NK-92 (cell line): ENCODE data around the gene KRT36.

Experiments used
- DNase-seq: peaks from one replicate; lab custom pipeline; 2025; ENCODE audit not compliant: unreplicated experiment; lab: John Stamatoyannopoulos, UW

The KRT36 gene

DNA sequence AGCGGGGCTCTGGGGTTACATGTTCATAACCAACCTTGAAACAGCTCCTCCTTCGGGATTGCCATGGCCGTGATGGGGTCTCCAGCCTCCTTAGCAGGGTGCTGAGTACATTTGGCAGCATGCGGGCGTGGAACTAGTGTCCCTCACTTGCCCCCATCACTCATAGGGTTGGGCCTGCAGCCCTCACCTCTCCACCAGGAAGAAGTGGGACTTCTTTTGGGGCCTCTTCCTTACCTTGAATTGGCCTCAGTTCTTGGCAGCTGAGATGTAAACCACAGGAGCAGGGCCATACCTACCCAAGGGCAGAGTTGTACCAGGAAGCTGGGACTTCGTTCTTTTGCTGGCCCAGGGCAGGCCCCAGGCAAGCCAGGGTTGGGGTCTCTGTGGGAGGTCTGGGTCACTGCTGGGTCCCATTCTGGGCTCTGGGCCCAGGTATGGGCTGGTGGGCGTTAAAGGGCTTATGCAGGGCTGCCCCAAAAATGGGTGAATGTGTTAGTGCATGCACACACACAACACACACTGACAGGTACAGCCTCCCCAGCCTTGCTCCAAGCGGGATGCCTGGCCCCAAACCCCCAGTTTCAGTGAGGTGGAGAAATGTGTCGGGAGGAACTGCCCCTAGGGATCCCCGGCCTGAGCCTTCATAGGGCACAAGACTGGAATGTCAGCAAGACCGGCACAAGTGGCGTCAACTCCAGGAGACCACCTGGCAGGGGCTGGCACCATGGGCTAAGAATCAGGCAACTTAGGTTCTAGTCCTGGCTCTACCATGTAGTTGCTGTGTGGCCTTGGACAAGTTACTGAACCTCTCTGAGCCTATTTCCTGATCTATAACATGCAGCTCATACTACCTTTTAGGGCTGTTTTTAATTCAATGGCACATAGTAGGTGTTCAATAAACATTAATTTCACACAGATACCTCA is 32.9 kb upstream of the KRT36 start:
- no peak for DNase-seq

DNA sequence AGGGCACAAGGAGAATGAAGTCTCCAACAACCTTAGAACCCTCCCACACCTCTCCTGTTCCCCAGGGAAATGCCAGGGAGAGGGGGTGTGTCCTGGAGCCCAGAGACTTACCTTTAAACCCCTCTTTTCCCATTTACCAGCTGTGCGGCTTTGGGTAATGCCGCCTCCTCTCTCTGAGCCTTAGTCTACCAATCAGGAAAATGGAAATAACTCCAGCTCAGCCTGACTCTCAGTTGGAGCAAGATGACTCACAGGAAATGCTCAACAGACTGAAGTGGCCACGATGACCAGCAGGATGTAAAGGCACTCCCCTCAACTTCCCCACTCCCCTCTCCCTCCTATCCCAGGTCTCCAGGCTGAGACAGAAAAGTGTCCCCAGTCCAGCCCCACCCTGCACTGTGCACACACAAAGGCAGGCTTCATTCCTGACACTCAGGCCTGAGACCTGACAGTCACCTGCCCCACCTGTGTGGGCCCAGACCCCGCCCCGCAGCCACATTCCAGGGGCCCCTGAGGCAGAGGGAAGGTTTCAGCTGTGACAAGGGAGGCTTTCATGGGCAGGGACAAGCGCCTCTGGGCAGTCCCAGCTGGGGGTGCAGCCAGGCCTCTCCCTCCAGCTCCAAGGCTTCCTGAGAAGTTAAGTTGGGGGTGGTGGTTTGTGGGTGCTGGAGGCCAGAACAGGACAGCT is 32.0 kb upstream of the KRT36 start:
- no peak for DNase-seq

DNA sequence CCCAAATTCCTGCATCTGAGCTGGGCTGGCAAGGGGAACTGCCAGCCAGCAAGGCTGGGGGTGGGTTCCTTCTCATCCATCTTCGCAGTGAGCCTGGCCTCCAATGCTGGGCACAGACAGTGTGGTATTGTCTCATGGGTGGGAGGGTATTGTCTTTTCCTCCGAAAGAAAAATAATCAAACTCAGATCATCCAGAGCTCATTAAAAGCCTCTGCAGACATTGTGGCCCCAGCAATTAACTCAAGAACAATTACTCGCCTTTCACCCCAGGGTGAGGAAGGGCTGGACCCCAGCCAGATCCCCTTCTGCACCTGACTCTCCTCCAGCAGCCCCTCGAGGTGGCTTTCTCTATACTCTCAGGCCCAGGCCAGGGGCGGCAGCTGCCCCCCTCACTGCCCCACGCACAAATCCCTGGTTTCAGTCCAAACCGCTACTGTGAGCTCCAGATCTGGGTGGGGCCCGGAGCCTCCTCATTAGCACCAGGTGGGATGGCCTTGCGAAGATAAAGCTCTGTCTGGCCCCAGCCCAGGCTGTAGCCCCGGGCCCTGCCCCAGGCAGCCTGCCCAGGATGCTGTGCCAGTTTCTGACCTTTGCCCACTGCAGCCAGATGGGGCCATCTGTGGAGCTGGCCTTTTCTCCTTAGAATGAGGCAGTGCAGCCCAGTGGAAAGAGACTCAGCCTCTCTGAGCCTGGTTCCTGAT is 31.3 kb upstream of the KRT36 start:
- DNase-seq: no peak

DNA sequence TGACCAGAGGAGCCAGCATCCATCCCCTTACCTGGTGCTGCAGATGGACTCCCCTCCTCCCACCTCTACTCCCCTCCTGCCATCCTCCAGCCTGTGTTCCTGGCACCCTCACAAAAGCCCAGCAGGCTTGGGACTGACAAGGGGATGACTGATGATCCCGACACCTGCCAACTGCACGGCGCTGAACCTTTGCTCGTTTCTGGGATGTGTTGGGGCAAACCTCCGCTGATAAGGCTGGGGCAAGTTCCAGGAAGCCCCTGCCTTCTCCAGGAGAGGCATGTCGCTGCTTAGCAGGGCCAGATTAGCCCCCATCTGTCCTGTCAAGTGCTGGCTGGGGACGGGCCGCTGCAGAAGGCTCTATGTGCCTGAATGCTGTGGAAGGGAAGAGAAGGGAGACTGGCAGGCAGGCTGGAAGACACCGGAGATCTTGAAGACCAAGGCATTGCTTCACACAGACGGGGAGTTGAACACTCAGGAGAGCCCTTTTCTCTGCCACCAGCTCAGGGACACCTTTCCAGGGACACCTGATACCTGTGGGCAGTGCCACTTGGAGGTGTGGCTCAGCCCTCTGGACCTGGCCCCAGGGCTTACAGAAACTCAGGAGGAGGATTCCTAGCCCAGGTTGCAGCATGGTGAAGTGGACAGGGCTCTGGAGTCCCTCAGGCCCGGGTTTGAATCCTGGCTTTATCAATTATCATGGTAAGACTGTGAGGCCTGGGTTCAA is 30.0 kb upstream of the KRT36 start:
- DNase-seq: no peak

DNA sequence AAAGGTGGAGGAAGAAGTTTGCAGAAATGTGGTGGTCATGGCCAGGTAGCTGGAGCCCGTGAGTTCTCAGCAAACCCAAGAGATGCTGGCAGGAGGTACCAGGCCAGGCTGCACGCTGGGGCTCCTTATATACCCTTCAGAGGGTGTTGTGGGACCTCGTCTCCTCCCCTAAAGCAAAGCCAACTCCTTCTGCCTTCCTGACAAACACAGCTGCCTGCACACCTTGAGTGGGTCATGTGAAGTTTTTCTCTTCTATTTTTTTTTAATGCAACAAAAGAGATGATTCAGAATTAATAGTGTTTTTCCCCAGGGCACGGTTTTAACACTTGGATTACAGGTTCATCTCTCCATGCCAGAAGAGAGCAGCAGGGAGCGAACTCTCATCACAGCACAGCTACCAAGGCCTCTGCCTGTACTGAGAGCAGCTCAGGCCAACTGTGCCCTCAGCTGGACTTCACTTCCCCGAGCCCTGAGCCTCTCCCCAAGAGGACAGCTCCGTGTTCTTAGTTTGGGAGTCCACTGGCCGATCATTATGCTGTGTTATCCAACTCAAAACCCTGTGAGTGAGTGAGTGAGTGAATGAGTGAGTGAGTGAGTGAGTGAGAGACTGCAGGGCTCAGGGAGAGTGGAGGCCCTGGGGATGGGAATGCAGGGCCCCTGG is 29.2 kb upstream of the KRT36 start, which contains the start of gene KRT15:
Gene KRT15 (minus strand): TSS at position 102 of the 661 bp plus-strand sequence. CDS start 63 bp downstream, at position 39.
- DNase-seq: no peak

DNA sequence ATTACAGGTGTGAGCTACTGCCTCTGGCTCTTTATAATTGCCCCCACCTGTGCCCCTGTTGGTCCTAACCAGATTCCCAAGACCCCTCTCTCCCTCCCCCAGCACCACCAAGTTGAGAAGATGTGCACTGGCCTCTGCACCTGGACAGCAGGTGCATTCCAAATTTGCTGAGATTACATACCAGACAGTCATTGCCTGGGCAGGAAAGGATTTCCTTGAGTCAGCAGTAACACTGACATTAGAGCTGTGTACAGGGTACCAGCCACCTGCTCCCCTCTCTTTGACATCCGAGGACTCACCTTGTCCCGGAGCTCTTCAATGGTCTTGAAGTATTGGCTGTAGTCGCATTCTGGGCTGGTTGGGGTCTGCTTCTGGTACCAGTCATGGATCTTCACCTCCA is 28.3 kb upstream of the KRT36 start:
- DNase-seq: no peak

DNA sequence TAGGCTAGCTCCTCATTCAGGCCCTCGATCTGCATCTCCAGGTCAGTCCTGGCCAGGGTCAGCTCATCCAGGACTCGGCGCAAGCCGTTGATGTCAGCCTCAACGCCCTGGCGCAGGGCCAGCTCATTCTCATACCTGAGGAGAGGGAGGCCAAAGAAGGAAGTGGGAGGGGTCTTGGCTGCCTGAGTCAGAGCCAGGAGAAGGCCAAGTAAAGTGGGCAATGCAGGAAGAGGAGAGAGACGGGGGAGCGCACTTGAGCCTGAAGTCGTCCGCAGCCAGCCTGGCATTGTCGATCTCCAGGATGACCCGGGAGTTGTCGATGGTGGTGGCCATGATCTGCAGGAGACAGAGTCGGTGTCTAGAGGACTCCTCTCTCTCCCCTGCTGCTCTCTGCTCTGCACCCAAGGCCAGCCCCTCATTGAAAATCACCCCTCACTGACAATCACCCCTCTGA is 27.1 kb upstream of the KRT36 start:
- DNase-seq: no peak

DNA sequence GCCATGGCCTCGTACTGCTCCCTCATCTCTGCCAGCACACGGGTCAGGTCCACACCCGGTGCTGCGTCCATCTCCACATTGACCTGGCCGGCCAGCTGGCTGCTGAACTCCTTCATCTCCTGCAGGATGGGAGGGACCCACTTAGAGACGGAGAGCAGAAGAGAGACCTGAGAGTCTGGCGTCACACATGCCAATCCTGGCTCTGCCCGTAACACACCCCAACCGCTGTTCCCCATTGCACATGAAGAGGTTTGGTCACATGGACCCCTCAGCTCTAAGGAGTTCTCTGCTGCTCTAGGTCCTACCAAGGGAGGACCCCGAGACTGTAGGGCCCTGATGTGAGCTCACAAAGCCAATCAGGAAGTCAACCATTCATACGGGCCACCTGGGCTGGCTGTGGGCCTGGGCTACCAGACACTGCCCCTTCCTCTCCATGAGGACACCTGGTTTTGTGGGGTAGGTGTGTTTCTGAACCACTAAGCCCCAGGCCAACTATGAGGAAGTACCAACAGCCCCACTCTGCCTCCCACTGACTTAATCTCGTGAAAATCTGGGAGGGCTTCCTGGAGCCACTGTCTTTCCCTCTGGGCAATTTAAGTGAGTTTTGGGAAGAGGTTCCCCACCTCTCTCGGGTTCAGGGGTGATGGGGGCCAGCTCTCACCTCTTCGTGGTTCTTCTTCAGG is 26.6 kb upstream of the KRT36 start:
- DNase-seq: no peak

DNA sequence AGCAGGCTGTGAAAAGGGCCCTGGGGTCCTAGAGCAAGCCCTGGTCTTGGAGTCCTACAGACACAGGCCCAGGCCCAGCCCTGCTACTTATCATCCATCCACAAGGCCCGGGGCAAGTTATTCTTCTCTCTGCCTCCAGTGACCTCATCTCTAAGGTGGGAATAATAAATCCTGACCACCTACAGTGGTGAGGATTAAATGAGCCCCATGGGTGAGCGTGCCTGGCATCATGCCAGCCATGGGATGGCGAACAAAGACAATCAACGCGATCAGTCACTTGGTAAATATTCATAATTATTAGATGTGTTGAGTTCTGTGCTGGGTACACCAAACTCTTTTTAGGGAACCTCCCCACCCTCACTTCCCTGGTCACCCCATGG is 23.4 kb upstream of the KRT36 start:
- no peak for DNase-seq

DNA sequence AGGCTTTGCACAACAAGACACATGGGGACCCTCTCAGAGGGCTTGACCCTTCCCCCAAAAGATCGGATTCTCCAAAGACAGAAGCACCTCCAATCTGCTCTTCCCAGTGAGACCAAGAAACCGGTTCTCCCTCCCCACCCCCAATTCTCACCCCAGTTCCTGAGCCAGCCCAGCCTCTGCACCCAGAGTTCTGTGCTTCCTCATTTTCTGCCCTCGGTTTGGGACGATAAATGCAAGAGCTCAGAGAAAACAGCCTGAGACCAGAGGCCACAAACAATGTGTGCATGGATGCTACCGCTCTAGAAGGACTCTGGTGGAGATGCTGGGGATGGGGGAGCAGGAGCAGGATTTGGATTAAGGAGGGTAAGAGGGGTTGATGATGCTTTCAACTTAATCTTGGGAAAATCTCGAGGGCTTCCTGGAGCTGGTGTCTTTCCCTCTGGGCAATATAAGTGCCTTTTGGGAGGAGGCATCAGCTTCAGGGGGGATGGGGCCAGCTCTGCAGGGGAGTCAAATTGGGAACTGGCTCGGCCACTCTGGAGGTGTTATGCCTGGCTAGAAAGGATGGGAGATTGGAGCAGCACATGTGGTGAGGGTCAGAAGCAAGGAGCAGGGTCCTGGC is 22.9 kb upstream of the KRT36 start:
- DNase-seq: no peak

DNA sequence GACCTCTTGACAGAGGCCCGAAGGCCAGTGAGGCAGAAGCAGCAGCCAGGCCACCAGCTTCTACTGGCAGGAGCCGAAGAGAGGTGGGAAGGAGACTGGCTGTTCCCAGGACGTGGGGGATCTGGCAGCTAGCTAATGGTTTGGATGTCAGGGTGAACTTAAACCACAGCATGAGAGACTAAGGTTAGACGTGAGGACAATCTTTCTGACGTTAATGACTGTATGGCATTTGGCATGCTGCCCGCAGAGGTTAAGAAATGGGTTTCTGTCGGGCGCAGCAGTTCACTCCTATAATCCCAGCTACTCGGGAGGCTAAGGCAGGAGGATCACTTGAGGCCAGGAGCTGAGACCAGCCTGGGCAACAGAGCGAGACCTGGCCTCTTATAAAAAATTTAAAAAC is 22.0 kb upstream of the KRT36 start:
- DNase-seq: no peak

DNA sequence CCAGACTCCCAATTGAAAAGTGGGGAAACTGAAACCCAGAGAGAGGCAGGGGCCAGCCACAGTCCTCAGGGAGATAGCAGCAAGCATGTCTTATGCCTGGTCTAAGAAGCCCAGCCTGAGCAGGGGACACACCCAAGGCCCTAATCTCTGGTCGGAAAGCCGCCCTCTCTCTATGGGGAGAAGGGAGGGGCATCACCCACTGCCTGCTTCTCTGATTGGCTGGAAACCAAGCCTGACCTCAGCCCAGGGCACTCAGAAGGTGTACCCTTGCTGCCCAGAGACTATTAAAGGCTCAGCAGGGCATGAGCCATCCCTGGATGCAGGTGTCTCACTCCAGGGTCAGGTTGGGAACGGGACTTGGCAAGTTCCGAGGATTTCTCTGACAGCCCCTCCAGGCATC is 21.4 kb upstream of the KRT36 start:
- DNase-seq: no peak

DNA sequence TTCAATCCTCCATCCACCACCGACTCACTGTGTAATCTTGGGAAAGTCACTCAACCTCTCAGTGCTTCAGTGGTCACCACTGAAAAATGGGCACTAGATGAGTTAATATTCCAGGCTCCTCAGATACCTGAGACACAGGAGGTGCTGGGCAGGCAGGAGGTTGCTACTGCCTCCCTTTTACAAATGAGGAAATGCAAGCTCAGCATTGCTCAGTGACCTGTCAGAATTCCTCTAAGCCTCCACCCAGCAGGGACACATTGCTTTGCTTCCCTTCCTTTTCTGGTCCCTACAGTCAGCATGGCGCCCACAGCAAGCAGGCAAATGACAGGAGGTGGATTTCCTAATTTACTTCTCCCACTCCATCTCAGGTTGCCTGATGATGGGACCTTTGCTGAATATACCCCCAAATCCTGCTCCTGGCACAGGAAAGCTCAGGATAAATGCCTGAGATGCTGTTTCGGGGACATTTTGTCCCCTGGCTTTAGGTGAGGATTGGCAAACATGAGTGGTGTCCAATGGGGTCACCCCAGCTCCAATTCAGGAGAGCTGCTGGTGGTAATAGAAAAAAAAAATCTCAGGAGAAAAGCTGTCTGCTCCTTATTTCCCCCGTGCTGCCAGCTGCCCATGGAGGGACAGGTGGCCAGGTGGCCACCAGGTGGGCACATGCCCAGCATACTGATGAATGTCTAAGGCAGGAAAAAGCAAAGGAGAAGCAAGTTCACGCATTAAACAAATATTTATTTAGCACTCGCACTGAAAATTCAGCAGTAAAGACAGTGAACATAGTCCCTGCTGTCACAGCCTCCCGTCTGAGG is 20.7 kb upstream of the KRT36 start:
- no peak for DNase-seq

DNA sequence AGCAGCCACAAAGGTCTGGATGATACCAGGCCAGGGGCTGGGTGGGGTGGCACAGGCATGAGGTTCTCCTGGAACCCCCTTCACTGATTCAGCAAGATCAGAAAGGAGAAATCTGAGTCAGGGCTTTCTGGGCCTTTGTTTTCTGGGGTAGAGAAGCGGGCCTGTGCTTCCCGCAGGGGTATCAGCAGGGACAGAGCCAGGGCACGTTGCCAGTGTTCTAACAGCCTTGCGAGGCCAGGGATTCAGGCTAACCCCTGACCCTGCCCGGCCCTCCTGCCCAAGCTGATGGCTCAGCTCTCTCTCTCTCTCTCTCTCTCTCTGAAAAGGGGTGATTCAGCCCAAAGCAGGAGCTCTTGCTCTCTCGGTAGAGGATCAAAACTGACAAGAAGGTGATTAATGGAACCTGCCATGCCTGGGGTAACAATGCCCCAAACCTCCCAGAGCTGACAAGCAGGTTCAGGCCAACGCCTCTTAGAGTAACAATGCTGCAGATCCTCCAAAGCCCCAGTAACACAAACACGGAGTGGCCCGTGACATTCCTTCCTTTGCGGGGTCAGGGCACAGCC is 17.7 kb upstream of the KRT36 start:
- no peak for DNase-seq

DNA sequence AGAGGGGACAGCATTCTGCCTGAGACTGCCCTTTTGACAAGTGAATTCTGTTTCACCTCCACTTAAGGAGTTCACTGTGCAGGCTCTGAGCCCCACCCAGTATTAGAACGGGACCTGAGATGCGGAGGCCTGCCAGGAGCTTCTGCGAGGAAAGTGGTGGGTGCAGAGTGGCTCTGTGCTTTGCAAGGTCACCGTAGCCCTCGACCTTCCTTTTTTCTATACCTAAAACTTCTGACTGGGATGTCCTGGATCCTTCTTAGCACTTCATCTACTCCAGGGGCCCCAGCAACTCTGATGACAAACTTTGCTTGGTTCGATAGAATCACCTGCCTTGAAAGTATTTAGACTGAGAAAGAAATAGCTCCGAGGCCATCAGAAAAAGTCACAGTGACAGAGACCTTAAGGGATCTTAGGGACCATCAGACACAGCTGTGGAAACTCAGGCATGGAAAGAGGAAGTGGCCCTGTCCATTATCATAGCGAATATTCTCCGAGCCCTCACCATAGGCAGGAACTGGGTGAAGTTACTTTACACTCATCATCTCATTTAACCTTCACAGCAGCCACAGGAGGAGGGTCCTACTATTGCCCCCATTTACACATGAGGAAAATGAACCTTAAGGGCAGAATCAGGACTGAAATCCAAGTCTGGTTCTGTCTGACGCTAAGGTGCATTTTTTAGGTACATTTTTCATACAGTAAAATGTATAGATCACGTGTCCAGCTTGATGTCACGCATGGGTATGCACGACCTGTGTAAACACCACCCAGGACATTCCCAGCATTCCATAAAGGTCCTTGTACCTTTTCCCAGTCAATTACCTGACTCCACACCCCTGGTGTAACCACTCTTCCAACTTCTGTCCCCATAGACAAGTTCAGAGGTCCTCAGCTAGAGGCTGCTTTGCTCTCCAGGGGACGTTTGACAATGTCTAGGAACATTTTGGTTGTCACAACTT is 16.4 kb upstream of the KRT36 start:
- no peak for DNase-seq

DNA sequence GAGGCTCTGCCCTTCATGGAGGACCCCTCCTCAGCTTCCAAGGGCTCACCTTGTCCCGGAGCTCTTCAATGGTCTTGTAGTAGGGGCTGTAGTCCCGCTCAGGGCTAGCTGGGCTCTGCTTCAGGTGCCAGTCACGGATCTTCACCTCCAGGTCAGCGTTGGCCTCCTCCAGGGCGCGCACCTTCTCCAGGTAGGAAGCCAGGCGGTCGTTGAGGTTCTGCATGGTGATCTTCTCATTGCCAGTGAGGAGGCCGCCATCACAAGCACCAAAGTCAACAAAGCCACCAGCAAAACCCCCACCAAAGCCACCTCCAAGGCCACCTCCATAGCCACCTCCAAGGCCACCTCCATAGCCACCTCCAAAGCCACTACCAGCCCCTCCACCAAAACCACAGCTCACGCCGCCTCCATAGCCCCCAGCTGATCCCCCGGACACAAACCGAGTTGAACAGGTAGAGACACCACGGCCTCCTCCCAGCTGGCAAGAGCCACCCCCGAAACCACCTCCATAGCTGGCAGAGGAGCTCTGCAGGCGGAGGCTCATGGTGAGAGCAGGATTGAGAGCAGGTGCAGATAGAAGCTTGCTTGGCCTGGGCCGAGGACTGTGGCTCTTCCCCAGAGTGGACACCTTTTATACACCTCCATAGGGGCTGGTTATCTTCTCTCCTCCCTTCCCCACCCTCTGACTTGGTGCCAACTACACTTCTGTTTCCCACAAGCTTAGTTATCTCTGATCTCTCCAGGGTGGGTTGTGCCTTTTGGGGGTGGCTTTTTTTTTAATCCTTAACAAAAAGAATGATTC is 15.5 kb upstream of the KRT36 start, which contains the start of gene KRT13:
Gene KRT13 (minus strand): TSS at position 606 of the 802 bp plus-strand sequence. CDS start 62 bp downstream, at position 544.
- DNase-seq: no peak
